ENCODE results near the gene STPG1.

DNA sequence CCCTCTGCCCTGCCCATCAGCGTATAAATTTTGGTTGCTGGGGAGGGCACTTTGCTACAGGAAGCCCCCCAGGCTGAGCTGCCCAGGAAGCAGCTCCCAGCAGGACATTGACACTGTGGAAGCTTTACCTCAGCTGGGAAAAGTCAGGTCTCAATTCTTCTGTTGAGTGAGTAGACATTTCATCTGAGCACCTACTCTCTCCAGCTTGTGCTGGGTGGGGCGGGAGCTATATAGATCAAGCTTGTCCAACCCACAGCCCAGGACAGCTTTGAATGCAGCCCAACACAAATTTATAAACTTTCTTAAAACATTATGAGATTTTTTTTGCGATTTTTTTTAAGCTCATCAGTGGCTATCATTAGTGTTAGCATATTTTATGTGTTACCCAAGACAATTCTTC, 11.4 kb upstream of the STPG1 start:
- TF ChIP-seq GABPA (IDR thresholded peaks at IDR 0.05; ENCODE audit: low read depth) (no peak), CTCF (IDR thresholded peaks at IDR 0.05; ENCODE audit: insufficient read depth, low read length) (no peak), REST (IDR thresholded peaks at IDR 0.05; ENCODE audit: insufficient replicate concordance, low read depth) (no peak), POLR2AphosphoS5 (IDR thresholded peaks at IDR 0.05; ENCODE audit: low read depth) (no peak), SPI1 (IDR thresholded peaks at IDR 0.05; ENCODE audit: borderline replicate concordance, low read depth) (no peak)
